Activated effector memory CD4-positive, alpha-beta T cell treated with Interleukin-2 at 50 U/mL for 16 hours (primary cell): ENCODE results near the gene COQ2.

Experiments used
- DNase-seq: peaks from one replicate; pipeline ENCODE4 v3.0.0-alpha.2; 2020

COQ2 gene

DNA sequence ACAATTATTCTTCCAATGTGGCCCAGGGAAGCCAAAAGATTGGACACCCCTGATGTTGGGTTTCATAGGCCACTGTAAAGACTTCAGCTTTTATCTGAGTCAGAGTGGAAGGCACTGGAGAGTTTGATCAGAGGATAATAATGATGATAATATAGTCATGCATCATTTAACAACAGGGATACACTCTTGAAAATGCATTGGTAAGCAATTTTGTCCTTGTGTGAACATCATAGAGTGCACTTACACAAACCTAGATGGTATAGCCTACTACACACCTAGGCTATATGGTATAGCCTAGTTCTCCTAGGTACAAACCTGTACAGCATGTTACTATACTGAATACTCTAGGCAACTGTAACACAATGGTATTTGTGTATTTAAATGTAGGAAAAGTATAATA, 70.5 kb downstream of the COQ2 start:
- no peak for DNase-seq
